Progenitor cell of endocrine pancreas (in vitro differentiated cells): ENCODE data around the gene PIK3AP1. TPM values are rescaled to one million over a fixed set of nuclear protein-coding genes. Genes with fewer than 3 reads are reported as not detected.

Source experiments
- DNase-seq: peaks from one replicate; pipeline ENCODE4 v3.0.0; 2021; ENCODE audit warnings: low spot score; ENCODE audit not compliant: unreplicated experiment
- H3K27ac Mint-ChIP-seq: 2 replicates; pipeline ENCODE4 v1.8.0; 2021; ENCODE audit warnings: mild to moderate bottlenecking, moderate library complexity, mixed read lengths
- H3K27me3 Mint-ChIP-seq: 2 replicates; pipeline ENCODE4 v1.8.0; 2021; ENCODE audit warnings: mixed read lengths
- H3K36me3 Mint-ChIP-seq: 2 replicates; pipeline ENCODE4 v1.8.0; 2022; ENCODE audit warnings: mixed read lengths; ENCODE audit not compliant: insufficient read depth
- H3K4me1 Mint-ChIP-seq: 2 replicates; pipeline ENCODE4 v1.8.0; 2021; ENCODE audit warnings: low read depth, mixed read lengths
- H3K4me3 Mint-ChIP-seq: 2 replicates; pipeline ENCODE4 v1.8.0; 2021; ENCODE audit warnings: low read depth, mild to moderate bottlenecking, moderate library complexity, mixed read lengths
- H3K9me3 Mint-ChIP-seq: 2 replicates; pipeline ENCODE4 v1.8.0; 2021; ENCODE audit warnings: low read depth, mixed read lengths
- CTCF ChIP-seq: fragments of 200-600 bp; sonication (generic); IDR thresholded peaks from one replicate; pipeline ENCODE4 v1.5.0; 2021; ENCODE audit warnings: antibody characterized with exemption, mild to moderate bottlenecking; ENCODE audit not compliant: unreplicated experiment
- total RNA-seq: library from RNA; stranded (reverse); gene quantifications from 2 replicates; pipeline ENCODE4 v1.2.1, GENCODE V29; 2021

PIK3AP1 gene
- total RNA-seq, 1 donor from 2014 or later = 40.0 TPM

GRCh38 chr10:96596422-96597407 is 123.6 kb downstream of the PIK3AP1 start:
- DNase-seq = no peak
- Mint-ChIP-seq H3K9me3 (no peaks in the 10 kb centered on the region), H3K4me3 (no peak overlapping the region), H3K27me3 (no peaks in the 10 kb centered on the region), H3K4me1 (peaks cover 21% of the 10 kb centered on the region), H3K27ac (peak overlapping the region; percentile 53), H3K36me3 (peaks cover 6% of the 10 kb centered on the region)
- no peak for TF ChIP-seq CTCF

GRCh38 chr10:96595741-96596140 is 124.6 kb downstream of the PIK3AP1 start:
- no peak for TF ChIP-seq CTCF
- H3K9me3 Mint-ChIP-seq = no peaks in the 10 kb centered on the region
- no peaks in the 10 kb centered on the region for H3K27me3 Mint-ChIP-seq
- peaks cover 21% of the 10 kb centered on the region for H3K4me1 Mint-ChIP-seq
- DNase-seq = no peak
- peaks cover 7% of the 10 kb centered on the region for H3K36me3 Mint-ChIP-seq
- H3K4me3 Mint-ChIP-seq = no peak overlapping the region
- no peak overlapping the region for H3K27ac Mint-ChIP-seq

- Mint-ChIP-seq H3K9me3 (no peaks in the 10 kb centered on the region), H3K27ac (no peak overlapping the region), H3K4me3 (no peak overlapping the region)
Observed at GRCh38 chr10:96591946-96592345, 128.4 kb downstream of the PIK3AP1 start.

GRCh38 chr10:96588616-96589419 is 131.5 kb downstream of the PIK3AP1 start:
- Mint-ChIP-seq H3K27me3 (no peaks in the 10 kb centered on the region), H3K9me3 (no peaks in the 10 kb centered on the region), H3K36me3 (peaks cover 2% of the 10 kb centered on the region), H3K4me3 (no peak overlapping the region), H3K4me1 (peaks cover 12% of the 10 kb centered on the region), H3K27ac (no peak overlapping the region)
- no peak for TF ChIP-seq CTCF
- no peak for DNase-seq

More at GRCh38 chr10:96591946-96592345, 128.4 kb downstream of the PIK3AP1 start:
- no peak for TF ChIP-seq CTCF
- Mint-ChIP-seq H3K36me3 (peaks cover 7% of the 10 kb centered on the region), H3K4me1 (peaks cover 15% of the 10 kb centered on the region), H3K27me3 (no peaks in the 10 kb centered on the region)
- DNase-seq = no peak

GRCh38 chr10:96588060-96588554 is 132.2 kb downstream of the PIK3AP1 start:
- no peaks in the 10 kb centered on the region for H3K27me3 Mint-ChIP-seq
- no peak for TF ChIP-seq CTCF
- peaks cover 2% of the 10 kb centered on the region for H3K36me3 Mint-ChIP-seq
- H3K4me1 Mint-ChIP-seq = peaks cover 12% of the 10 kb centered on the region
- H3K9me3 Mint-ChIP-seq = no peaks in the 10 kb centered on the region
- DNase-seq = no peak
- no peak overlapping the region for H3K4me3 Mint-ChIP-seq
- H3K27ac Mint-ChIP-seq = no peak overlapping the region
